ENCODE measurements around the gene SOD3. TPM values are rescaled to one million over a fixed set of nuclear protein-coding genes. Genes with fewer than 3 reads are reported as not detected.

SOD3 gene
- total RNA-seq, 1 donor from 2014 or later: 0.75 TPM

DNA sequence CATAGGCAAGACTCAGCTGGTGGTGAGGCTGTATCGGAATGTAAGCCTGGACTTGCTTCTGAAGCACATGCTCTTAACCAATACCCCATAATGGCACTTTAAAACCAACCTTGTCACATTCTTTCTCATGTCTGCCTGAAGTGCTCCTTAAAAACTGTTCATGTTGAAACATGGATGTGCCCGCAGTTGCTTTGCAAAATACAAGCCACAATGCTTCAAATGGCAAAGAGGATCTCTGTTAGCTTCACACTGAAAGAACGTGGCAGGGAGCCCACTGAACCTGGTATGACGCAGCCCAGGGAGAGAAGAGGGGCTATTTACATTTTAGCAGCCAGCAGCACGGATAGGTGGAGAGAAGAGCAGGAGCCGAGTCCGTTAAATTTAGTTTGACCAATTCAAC, 29.3 kb downstream of the SOD3 start:
- Histone ChIP-seq H3K27me3 (ENCODE audit: control insufficient read depth, insufficient read depth, low read length) (no peaks in the 10 kb centered on the region), H3K4me3 (ENCODE audit: low read depth, low read length) (no peak overlapping the region), H3K36me3 (ENCODE audit: control insufficient read depth, insufficient read depth, low read length) (no peaks in the 10 kb centered on the region)
- no peak for DNase-seq (ENCODE audit: low read depth)
- TF ChIP-seq, protein P1, sequence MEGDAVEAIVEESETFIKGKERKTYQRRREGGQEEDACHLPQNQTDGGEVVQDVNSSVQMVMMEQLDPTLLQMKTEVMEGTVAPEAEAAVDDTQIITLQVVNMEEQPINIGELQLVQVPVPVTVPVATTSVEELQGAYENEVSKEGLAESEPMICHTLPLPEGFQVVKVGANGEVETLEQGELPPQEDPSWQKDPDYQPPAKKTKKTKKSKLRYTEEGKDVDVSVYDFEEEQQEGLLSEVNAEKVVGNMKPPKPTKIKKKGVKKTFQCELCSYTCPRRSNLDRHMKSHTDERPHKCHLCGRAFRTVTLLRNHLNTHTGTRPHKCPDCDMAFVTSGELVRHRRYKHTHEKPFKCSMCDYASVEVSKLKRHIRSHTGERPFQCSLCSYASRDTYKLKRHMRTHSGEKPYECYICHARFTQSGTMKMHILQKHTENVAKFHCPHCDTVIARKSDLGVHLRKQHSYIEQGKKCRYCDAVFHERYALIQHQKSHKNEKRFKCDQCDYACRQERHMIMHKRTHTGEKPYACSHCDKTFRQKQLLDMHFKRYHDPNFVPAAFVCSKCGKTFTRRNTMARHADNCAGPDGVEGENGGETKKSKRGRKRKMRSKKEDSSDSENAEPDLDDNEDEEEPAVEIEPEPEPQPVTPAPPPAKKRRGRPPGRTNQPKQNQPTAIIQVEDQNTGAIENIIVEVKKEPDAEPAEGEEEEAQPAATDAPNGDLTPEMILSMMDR (IDR thresholded peaks at IDR 0.05; ENCODE audit: insufficient read depth, low read length, poor library complexity, severe bottlenecking): no peak

DNA sequence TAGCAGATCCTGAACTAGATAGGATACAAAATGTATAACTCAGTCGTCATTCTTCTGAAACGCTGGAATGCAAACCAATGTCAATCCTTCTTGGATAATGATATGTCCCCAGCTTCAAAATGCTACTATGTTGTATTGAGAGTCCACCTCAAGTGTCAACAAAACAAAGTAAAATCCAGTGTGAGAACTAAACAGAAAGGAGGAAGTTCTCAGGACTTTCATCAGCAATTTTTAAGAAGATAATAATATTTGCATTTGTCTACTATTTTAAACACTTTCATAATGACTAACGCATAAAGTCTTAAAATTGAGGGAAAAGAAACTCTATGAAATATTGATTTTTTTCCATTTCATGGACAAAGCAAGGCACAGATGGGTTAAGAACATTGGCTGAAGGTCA, 36.3 kb downstream of the SOD3 start:
- Histone ChIP-seq H3K27me3 (ENCODE audit: control insufficient read depth, insufficient read depth, low read length) (no peaks in the 10 kb centered on the region), H3K4me3 (ENCODE audit: low read depth, low read length) (no peak overlapping the region), H3K36me3 (ENCODE audit: control insufficient read depth, insufficient read depth, low read length) (peaks cover 1% of the 10 kb centered on the region)
- no peak for DNase-seq (ENCODE audit: low read depth)
- TF ChIP-seq, protein P1 (IDR thresholded peaks at IDR 0.05; ENCODE audit: insufficient read depth, low read length, poor library complexity, severe bottlenecking): no peak

DNA sequence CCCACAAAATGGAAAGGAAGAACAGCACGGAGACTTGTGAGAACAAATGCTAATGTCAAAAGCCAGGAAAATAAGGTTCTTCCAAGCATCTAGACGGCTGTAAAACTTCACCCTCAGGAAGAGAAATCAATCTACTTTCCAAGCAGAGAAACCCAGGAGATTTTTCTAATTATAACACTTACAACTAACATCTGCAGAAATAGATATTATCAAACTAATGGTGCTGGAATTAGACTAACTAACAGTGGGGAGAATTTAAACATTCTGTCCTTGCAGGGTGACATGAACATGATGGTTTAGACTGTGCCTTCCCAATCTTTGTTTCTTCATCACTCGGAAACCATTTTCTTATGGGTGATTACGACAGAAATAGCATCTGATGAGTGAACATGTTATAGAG, 40.3 kb downstream of the SOD3 start:
- H3K36me3 ChIP-seq (ENCODE audit: control insufficient read depth, insufficient read depth, low read length): peaks cover 1% of the 10 kb centered on the region
- no peaks in the 10 kb centered on the region for H3K27me3 ChIP-seq (ENCODE audit: control insufficient read depth, insufficient read depth, low read length)
- TF ChIP-seq, protein P1 (IDR thresholded peaks at IDR 0.05; ENCODE audit: insufficient read depth, low read length, poor library complexity, severe bottlenecking): no peak
- no peak overlapping the region for H3K4me3 ChIP-seq (ENCODE audit: low read depth, low read length)
- DNase-seq (ENCODE audit: low read depth): no peak

DNA sequence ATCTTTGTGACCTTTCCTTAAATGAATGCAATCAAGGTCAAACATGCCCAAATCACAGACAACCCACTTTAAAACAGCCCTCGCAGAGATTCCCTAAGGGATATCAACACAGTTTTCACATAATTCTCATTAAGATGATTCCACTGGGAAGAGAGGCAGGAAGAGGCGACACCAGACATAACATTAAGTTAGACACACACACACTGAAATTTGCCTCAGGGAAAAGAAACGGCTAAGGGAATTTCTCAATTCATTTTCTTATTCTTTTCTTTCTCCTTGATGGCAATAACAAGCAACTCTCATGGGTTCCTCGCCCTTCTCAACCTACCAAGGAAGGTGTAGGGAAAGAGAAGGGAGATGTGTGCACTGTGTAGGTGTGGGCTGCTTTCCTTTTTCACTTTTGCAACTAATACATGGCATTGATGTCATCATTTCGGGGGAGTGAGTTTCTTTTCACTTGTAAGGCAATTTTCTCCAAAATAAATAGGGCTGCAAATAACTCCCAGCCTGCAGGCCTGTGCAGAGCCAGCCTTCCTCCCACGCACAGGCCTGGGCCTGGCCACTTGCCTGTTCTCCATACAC, 41.4 kb downstream of the SOD3 start:
- Histone ChIP-seq H3K4me3 (ENCODE audit: low read depth, low read length) (no peak overlapping the region), H3K36me3 (ENCODE audit: control insufficient read depth, insufficient read depth, low read length) (peaks cover 1% of the 10 kb centered on the region), H3K27me3 (ENCODE audit: control insufficient read depth, insufficient read depth, low read length) (no peaks in the 10 kb centered on the region)
- no peak for DNase-seq (ENCODE audit: low read depth)
- TF ChIP-seq, protein P1 (IDR thresholded peaks at IDR 0.05; ENCODE audit: insufficient read depth, low read length, poor library complexity, severe bottlenecking): no peak

DNA sequence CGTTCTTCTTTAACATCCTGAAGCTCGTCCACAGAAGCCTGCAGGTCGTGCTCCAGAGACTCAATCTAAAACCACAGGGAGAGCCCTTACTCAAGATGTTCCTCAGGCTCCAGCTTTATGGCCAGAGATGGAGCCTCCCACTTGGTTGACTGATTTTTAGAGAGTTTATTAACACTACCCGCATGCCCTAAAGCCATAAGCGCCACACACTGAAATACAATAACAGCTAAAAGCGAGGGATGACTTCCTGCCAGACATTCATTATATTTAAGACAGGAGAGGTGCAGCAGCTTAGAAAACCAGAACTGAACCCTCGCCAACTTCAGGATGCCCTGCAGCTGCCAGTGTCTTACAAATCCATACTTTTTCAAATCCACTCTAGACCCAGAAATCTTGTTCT, 42.0 kb downstream of the SOD3 start:
- Histone ChIP-seq H3K27me3 (ENCODE audit: control insufficient read depth, insufficient read depth, low read length) (no peaks in the 10 kb centered on the region), H3K36me3 (ENCODE audit: control insufficient read depth, insufficient read depth, low read length) (peaks cover 1% of the 10 kb centered on the region), H3K4me3 (ENCODE audit: low read depth, low read length) (no peak overlapping the region)
- DNase-seq (ENCODE audit: low read depth): no peak
- TF ChIP-seq, protein P1 (IDR thresholded peaks at IDR 0.05; ENCODE audit: insufficient read depth, low read length, poor library complexity, severe bottlenecking): no peak

DNA sequence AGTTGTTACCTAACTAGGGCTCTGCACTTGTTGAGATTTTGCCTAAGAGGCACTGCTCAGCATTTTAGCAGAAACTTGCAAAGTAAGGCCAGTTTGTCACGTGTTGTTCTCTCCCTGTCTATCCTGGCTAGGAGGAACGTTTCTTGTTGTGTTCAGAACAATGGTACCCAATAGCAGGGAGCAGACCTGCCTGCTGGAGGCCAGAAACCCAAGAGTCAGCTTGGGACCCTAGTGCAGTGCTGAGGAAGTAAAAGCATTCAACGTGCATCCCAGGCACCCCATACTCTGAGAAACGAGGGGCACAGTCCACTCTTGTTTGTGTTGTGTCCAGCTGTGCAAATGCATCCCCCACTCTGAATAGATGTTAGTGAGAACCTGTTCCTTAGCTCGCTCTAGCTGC, 42.4 kb downstream of the SOD3 start:
- H3K36me3 ChIP-seq (ENCODE audit: control insufficient read depth, insufficient read depth, low read length): peaks cover 1% of the 10 kb centered on the region
- TF ChIP-seq, protein P1 (IDR thresholded peaks at IDR 0.05; ENCODE audit: insufficient read depth, low read length, poor library complexity, severe bottlenecking): no peak
- no peaks in the 10 kb centered on the region for H3K27me3 ChIP-seq (ENCODE audit: control insufficient read depth, insufficient read depth, low read length)

More for the DNA sequence above, 42.4 kb downstream of the SOD3 start:
- H3K4me3 ChIP-seq (ENCODE audit: low read depth, low read length): no peak overlapping the region
- DNase-seq (ENCODE audit: low read depth): no peak
